PC-3 (cell line): ENCODE measurements around the gene PIK3R3. TPM values are rescaled to one million over a fixed set of nuclear protein-coding genes. Genes with fewer than 3 reads are reported as not detected.

Experiments used
- ATAC-seq: fragments of 200-7000 bp; cut with Tn5 transposase; 2 replicates; pipeline ENCODE4 v1.9.1; 2020; ENCODE audit warnings: mild to moderate bottlenecking, moderate library complexity
- BruUV-seq: library from RNA; stranded (reverse); fragments of 400-500 nt; replicated peaks from 2 replicates; lab custom pipeline; 2021; lab: Mats Ljungman, UMichigan
- CTCF ChIA-PET: fragments of 300-600 bp; sonication (Branson Sonifier 250); formaldehyde crosslinking; loops from one replicate; lab custom pipeline; 2022; ENCODE audit warnings: antibody characterized with exemption; lab: Charles Lee
- POLR2A ChIA-PET: fragments of 300-600 bp; sonication (Branson Sonifier 250); formaldehyde crosslinking; loops from one replicate; lab custom pipeline; 2022; ENCODE audit warnings: antibody characterized with exemption; ENCODE audit not compliant: unreplicated experiment; lab: Charles Lee
- DNase-seq: peaks from one replicate; pipeline ENCODE4 v3.0.0-alpha.2; 2015
- H2AFZ ChIP-seq: fragments of 300-600 bp; sonication (generic); 2 replicates; pipeline ENCODE4 v1.6.0; 2016; ENCODE audit warnings: antibody characterized with exemption, low read length
- H3F3A ChIP-seq: fragments of 300-600 bp; sonication (generic); one replicate; pipeline ENCODE4 v1.6.0; 2017; ENCODE audit warnings: antibody characterized with exemption, low read length, control low read depth, mild to moderate bottlenecking; ENCODE audit not compliant: unreplicated experiment
- H3K27ac ChIP-seq: fragments of 300-600 bp; sonication (generic); 2 replicates; pipeline ENCODE4 v1.5.1; 2016; ENCODE audit warnings: mild to moderate bottlenecking, low read length
- H3K27me3 ChIP-seq: fragments of 300-600 bp; sonication (generic); 2 replicates; pipeline ENCODE4 v1.6.1; 2016; ENCODE audit warnings: low read length, mixed read lengths
- H3K36me3 ChIP-seq: fragments of 300-600 bp; sonication (generic); 2 replicates; pipeline ENCODE4 v1.6.1; 2016; ENCODE audit warnings: low read depth, mixed run types, low read length, mixed read lengths
- H3K4me1 ChIP-seq: fragments of 300-600 bp; sonication (generic); 2 replicates; pipeline ENCODE4 v1.5.1; 2016; ENCODE audit warnings: low read length; ENCODE audit not compliant: insufficient read depth
- H3K4me2 ChIP-seq: fragments of 300-600 bp; sonication (generic); 2 replicates; pipeline ENCODE4 v1.6.0; 2016; ENCODE audit warnings: low read length
- H3K4me3 ChIP-seq: fragments of 300-600 bp; sonication (generic); 2 replicates; pipeline ENCODE4 v1.5.1; 2016; ENCODE audit warnings: mild to moderate bottlenecking, low read length, mixed read lengths
- H3K79me2 ChIP-seq: fragments of 300-600 bp; sonication (generic); 2 replicates; pipeline ENCODE4 v1.6.1; 2017; ENCODE audit warnings: low read length, mixed read lengths
- H3K9ac ChIP-seq: fragments of 300-600 bp; sonication (generic); 2 replicates; pipeline ENCODE4 v1.6.0; 2016; ENCODE audit warnings: mild to moderate bottlenecking, low read length
- H3K9me2 ChIP-seq: fragments of 300-600 bp; sonication (generic); replicated peaks from 2 replicates; pipeline ENCODE4 v1.6.1; 2016; ENCODE audit warnings: mixed run types, low read length, mixed read lengths
- H3K9me3 ChIP-seq: fragments of 300-600 bp; sonication (generic); 2 replicates; pipeline ENCODE4 v1.6.1; 2016; ENCODE audit warnings: low read length, mixed read lengths
- H4K20me1 ChIP-seq: fragments of 300-600 bp; sonication (generic); 2 replicates; pipeline ENCODE4 v1.6.1; 2016; ENCODE audit warnings: low read length, mixed read lengths
- EZH2 ChIP-seq: fragments of 300-600 bp; sonication (generic); IDR thresholded peaks from one replicate; pipeline ENCODE4 v1.6.1; 2017; ENCODE audit warnings: antibody characterized with exemption, mild to moderate bottlenecking, low read length; ENCODE audit not compliant: unreplicated experiment
- EZH2phosphoT487 ChIP-seq: fragments of 300-600 bp; sonication (generic); IDR thresholded peaks from 2 replicates; pipeline ENCODE4 v1.6.1; 2018; ENCODE audit warnings: mild to moderate bottlenecking, antibody characterized with exemption, low read length, borderline replicate concordance
- intact Hi-C: fragments of 100-400 bp; cut with micrococcal nuclease; formaldehyde crosslinking; loops from 2 replicates; pipeline ENCODE4 v1.9.0; 2023
- total RNA-seq: library from RNA; depleted of rRNA; stranded (reverse); fragments of >200 nt; gene quantifications from 2 replicates; pipeline ENCODE4 v1.2.3, GENCODE V29; 2014
- TF ChIP-seq, protein P1 (sequence below): fragments of 300-600 bp; sonication (generic); conservative IDR thresholded peaks from 2 replicates; pipeline ENCODE4 v1.5.1; 2017; ENCODE audit warnings: antibody characterized with exemption, low read depth, mild to moderate bottlenecking, low read length

Gene PIK3R3
- total RNA-seq, 1 experiment from 2014 or later = 17.7 TPM

DNA sequence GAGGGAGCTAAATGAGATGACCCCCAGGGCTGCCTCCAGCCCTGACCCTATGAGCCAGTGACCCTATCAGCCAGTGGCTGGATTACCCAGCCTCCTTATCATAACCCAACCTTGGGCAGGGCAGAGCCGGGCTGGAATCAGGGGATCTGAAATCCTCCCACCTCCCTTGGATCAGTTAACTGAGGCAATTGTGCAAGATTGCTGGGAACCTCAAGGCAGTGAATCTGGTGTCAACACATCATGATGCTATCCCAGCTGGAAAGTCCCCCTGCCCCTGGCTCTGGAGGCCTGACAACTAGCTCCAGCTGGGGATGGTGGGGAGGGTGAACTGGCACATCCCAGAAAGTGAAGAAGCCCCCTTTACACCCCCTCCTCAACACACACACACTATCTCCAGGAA lies 36.0 kb upstream of the PIK3R3 start:
- CTCF ChIA-PET = no interaction called here

DNA sequence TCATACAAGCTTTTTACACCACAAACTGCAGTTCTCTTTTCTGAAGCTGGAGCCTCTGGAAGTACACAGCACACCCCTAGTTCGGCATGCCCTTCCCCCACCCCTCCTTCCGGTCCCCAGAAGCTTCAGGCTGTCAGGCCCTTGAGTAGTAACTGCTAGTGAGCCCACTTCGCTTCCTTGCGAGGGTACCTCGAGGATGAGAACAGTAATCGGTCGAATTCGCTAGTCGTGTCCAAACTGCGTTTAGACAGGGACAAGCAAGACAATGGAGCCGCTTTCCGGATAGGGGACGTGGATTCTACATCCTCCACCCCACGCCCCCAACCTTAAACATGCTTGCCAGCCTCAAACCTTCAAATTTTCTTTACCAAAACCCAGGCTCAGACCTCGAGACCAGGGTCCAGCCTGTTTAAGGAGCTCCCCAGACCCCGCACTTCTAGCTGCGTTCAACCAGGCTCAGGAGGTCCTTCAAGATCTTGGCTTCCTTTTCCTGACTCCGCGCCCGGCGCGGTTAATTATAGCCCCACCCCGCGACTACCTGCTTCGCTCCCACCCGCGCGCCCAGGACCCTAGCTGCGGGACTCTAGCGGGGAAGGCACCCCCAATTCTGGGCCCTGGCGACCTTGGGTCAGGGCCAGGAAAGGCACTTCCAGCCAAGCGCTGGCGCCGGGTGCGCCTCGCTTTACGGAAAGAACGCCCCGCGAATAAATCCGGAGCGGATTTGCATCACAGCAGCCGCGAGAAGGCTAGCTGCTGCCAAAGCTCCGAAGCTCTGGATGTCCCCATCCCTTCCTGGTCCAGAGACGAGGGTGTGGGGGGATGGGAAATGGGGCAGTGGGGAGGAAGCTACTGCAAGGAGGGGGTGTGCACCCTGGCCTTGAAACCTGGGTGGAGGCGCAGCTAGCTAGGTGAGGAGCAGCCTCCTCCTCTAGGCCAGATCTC lies 34.4 kb upstream of the PIK3R3 start:
- BruUV-seq = no TSS peak

More for the DNA sequence above, 36.0 kb upstream of the PIK3R3 start:
- no peaks in the 10 kb centered on the region for H3K36me3 ChIP-seq
- H2AFZ ChIP-seq = no peak overlapping the region
- no peak overlapping the region for H3K9ac ChIP-seq
- H3K27ac ChIP-seq = no peak overlapping the region
- intact Hi-C loops = no loop called here
- ATAC-seq = no peak
- H3F3A ChIP-seq = no peaks in the 10 kb centered on the region
- no peaks in the 10 kb centered on the region for H4K20me1 ChIP-seq
- no peak for DNase-seq
- no peaks in the 10 kb centered on the region for H3K9me3 ChIP-seq
- no peak overlapping the region for H3K4me3 ChIP-seq
- POLR2A ChIA-PET = no interaction called here
- no TSS peak for BruUV-seq
- TF ChIP-seq EZH2 (no peak), EZH2phosphoT487 (no peak)
- TF ChIP-seq, protein P1, sequence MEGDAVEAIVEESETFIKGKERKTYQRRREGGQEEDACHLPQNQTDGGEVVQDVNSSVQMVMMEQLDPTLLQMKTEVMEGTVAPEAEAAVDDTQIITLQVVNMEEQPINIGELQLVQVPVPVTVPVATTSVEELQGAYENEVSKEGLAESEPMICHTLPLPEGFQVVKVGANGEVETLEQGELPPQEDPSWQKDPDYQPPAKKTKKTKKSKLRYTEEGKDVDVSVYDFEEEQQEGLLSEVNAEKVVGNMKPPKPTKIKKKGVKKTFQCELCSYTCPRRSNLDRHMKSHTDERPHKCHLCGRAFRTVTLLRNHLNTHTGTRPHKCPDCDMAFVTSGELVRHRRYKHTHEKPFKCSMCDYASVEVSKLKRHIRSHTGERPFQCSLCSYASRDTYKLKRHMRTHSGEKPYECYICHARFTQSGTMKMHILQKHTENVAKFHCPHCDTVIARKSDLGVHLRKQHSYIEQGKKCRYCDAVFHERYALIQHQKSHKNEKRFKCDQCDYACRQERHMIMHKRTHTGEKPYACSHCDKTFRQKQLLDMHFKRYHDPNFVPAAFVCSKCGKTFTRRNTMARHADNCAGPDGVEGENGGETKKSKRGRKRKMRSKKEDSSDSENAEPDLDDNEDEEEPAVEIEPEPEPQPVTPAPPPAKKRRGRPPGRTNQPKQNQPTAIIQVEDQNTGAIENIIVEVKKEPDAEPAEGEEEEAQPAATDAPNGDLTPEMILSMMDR = no peak
- no peaks in the 10 kb centered on the region for H3K27me3 ChIP-seq
- peaks cover 21% of the 10 kb centered on the region for H3K4me1 ChIP-seq
- no peak overlapping the region for H3K4me2 ChIP-seq
- H3K9me2 ChIP-seq = no peaks in the 10 kb centered on the region
- H3K79me2 ChIP-seq = no peaks in the 10 kb centered on the region

More for the DNA sequence above, 34.4 kb upstream of the PIK3R3 start:
- ATAC-seq (no peak), DNase-seq (no peak)
- Histone ChIP-seq H3K27ac (no peak overlapping the region), H2AFZ (peak overlapping the region; percentile 42; the same call in 1 of the 2 replicates), H3F3A (no peaks in the 10 kb centered on the region), H3K27me3 (no peaks in the 10 kb centered on the region), H3K4me3 (no peak overlapping the region), H3K36me3 (no peaks in the 10 kb centered on the region), H3K9ac (no peak overlapping the region), H3K4me1 (peaks cover 10% of the 10 kb centered on the region), H3K9me2 (no peaks in the 10 kb centered on the region), H3K79me2 (no peaks in the 10 kb centered on the region), H4K20me1 (no peaks in the 10 kb centered on the region), H3K4me2 (no peak overlapping the region), H3K9me3 (no peaks in the 10 kb centered on the region)
- POLR2A ChIA-PET = no interaction called here
- CTCF ChIA-PET = no interaction called here
- intact Hi-C loops = no loop called here
- TF ChIP-seq EZH2phosphoT487 (no peak), EZH2 (no peak)
- TF ChIP-seq, protein P1 = no peak
